ENCODE results near the gene CFAP54.

Gene CFAP54

GRCh38 chr12:96743606-96744005, 254.2 kb downstream of the CFAP54 start:
- Histone ChIP-seq H4K20me1 (ENCODE audit: control insufficient read depth, insufficient read depth, low read depth, low read length) (no peaks in the 10 kb centered on the region), H3K79me2 (ENCODE audit: control insufficient read depth, low read length) (no peaks in the 10 kb centered on the region), H3F3A (ENCODE audit: control insufficient read depth, insufficient read depth) (no peaks in the 10 kb centered on the region), H3K9me2 (replicated peaks; ENCODE audit: control insufficient read depth, low read length) (no peaks in the 10 kb centered on the region), H3K27ac (ENCODE audit: low read depth, low read length) (no peak overlapping the region), H3K4me2 (ENCODE audit: low read length) (no peak overlapping the region), H3K4me3 (ENCODE audit: low read length) (no peak overlapping the region), H3K27me3 (ENCODE audit: control insufficient read depth, low read length) (no peaks in the 10 kb centered on the region), H3K4me1 (ENCODE audit: control insufficient read depth, low read length) (no peaks in the 10 kb centered on the region), H3K36me3 (ENCODE audit: control insufficient read depth, low read length) (no peaks in the 10 kb centered on the region), H3K9me3 (ENCODE audit: control insufficient read depth, insufficient read depth, low read length) (no peaks in the 10 kb centered on the region)
- TF ChIP-seq EZH2phosphoT487 (IDR thresholded peaks at IDR 0.05; ENCODE audit: borderline replicate concordance, low read length): no peak

GRCh38 chr12:96749999-96750398, 260.6 kb downstream of the CFAP54 start:
- Histone ChIP-seq H3F3A (ENCODE audit: control insufficient read depth, insufficient read depth) (no peaks in the 10 kb centered on the region), H3K79me2 (ENCODE audit: control insufficient read depth, low read length) (no peaks in the 10 kb centered on the region), H4K20me1 (ENCODE audit: control insufficient read depth, insufficient read depth, low read depth, low read length) (no peaks in the 10 kb centered on the region), H3K4me3 (ENCODE audit: low read length) (no peak overlapping the region), H3K9me2 (replicated peaks; ENCODE audit: control insufficient read depth, low read length) (no peaks in the 10 kb centered on the region), H3K36me3 (ENCODE audit: control insufficient read depth, low read length) (no peaks in the 10 kb centered on the region), H3K27me3 (ENCODE audit: control insufficient read depth, low read length) (no peaks in the 10 kb centered on the region), H3K27ac (ENCODE audit: low read depth, low read length) (no peak overlapping the region), H3K9me3 (ENCODE audit: control insufficient read depth, insufficient read depth, low read length) (no peaks in the 10 kb centered on the region), H3K4me1 (ENCODE audit: control insufficient read depth, low read length) (no peaks in the 10 kb centered on the region), H3K4me2 (ENCODE audit: low read length) (no peak overlapping the region)
- no peak for TF ChIP-seq EZH2phosphoT487 (IDR thresholded peaks at IDR 0.05; ENCODE audit: borderline replicate concordance, low read length)
- TF ChIP-seq CTCF (IDR thresholded peaks at IDR 0.05; ENCODE audit: low read depth, low read length, poor library complexity, severe bottlenecking): no peak

- no peaks in the 10 kb centered on the region for H3K9me3 ChIP-seq (ENCODE audit: control insufficient read depth, insufficient read depth, low read length)
- H4K20me1 ChIP-seq (ENCODE audit: control insufficient read depth, insufficient read depth, low read depth, low read length): no peaks in the 10 kb centered on the region
- no peak overlapping the region for H3K27ac ChIP-seq (ENCODE audit: low read depth, low read length)
- no peaks in the 10 kb centered on the region for H3K36me3 ChIP-seq (ENCODE audit: control insufficient read depth, low read length)
- no peaks in the 10 kb centered on the region for H3K9me2 ChIP-seq (replicated peaks; ENCODE audit: control insufficient read depth, low read length)
- H3K27me3 ChIP-seq (ENCODE audit: control insufficient read depth, low read length): no peaks in the 10 kb centered on the region
- no peak overlapping the region for H3K4me2 ChIP-seq (ENCODE audit: low read length)
- no peak overlapping the region for H3K4me3 ChIP-seq (ENCODE audit: low read length)
- H3F3A ChIP-seq (ENCODE audit: control insufficient read depth, insufficient read depth): no peaks in the 10 kb centered on the region
- no peaks in the 10 kb centered on the region for H3K79me2 ChIP-seq (ENCODE audit: control insufficient read depth, low read length)
- no peaks in the 10 kb centered on the region for H3K4me1 ChIP-seq (ENCODE audit: control insufficient read depth, low read length)
- no peak for TF ChIP-seq EZH2phosphoT487 (IDR thresholded peaks at IDR 0.05; ENCODE audit: borderline replicate concordance, low read length)
- no peak for TF ChIP-seq CTCF (IDR thresholded peaks at IDR 0.05; ENCODE audit: low read depth, low read length, poor library complexity, severe bottlenecking)
These were observed 262.2 kb downstream of the CFAP54 start for GRCh38 chr12:96751626-96752025.

GRCh38 chr12:96752211-96752610, 262.8 kb downstream of the CFAP54 start:
- Histone ChIP-seq H3K4me3 (ENCODE audit: low read length) (no peak overlapping the region), H3K4me1 (ENCODE audit: control insufficient read depth, low read length) (no peaks in the 10 kb centered on the region), H3K36me3 (ENCODE audit: control insufficient read depth, low read length) (no peaks in the 10 kb centered on the region), H3K9me3 (ENCODE audit: control insufficient read depth, insufficient read depth, low read length) (no peaks in the 10 kb centered on the region), H3K9me2 (replicated peaks; ENCODE audit: control insufficient read depth, low read length) (no peaks in the 10 kb centered on the region), H4K20me1 (ENCODE audit: control insufficient read depth, insufficient read depth, low read depth, low read length) (no peaks in the 10 kb centered on the region), H3K79me2 (ENCODE audit: control insufficient read depth, low read length) (no peaks in the 10 kb centered on the region), H3K27ac (ENCODE audit: low read depth, low read length) (no peak overlapping the region), H3K4me2 (ENCODE audit: low read length) (no peak overlapping the region), H3F3A (ENCODE audit: control insufficient read depth, insufficient read depth) (no peaks in the 10 kb centered on the region), H3K27me3 (ENCODE audit: control insufficient read depth, low read length) (no peaks in the 10 kb centered on the region)
- TF ChIP-seq EZH2phosphoT487 (IDR thresholded peaks at IDR 0.05; ENCODE audit: borderline replicate concordance, low read length): no peak
- no peak for TF ChIP-seq CTCF (IDR thresholded peaks at IDR 0.05; ENCODE audit: low read depth, low read length, poor library complexity, severe bottlenecking)
